HUES48 (cell line): Measurements from ENCODE around the gene RTRAF.

Experiments
- H3K27ac ChIP-seq: one replicate; pipeline ENCODE4 v1.7.0; 2013; ENCODE audit warnings: low read depth, low read length, inconsistent platforms
- H3K27me3 ChIP-seq: 2 replicates; pipeline ENCODE4 v1.6.1; 2013; ENCODE audit warnings: mild to moderate bottlenecking, low read length; ENCODE audit not compliant: control insufficient read depth, insufficient read depth
- H3K36me3 ChIP-seq: 2 replicates; pipeline ENCODE4 v1.6.1; 2013; ENCODE audit warnings: low read length; ENCODE audit not compliant: control insufficient read depth, insufficient read depth
- H3K4me1 ChIP-seq: 2 replicates; pipeline ENCODE4 v1.6.1; 2013; ENCODE audit warnings: mild to moderate bottlenecking, low read length; ENCODE audit not compliant: control insufficient read depth, insufficient read depth
- H3K4me3 ChIP-seq: 2 replicates; pipeline ENCODE4 v1.5.1; 2013; ENCODE audit warnings: mild to moderate bottlenecking, low read depth, low read length
- H3K9ac ChIP-seq: 2 replicates; pipeline ENCODE4 v1.6.1; 2013; ENCODE audit warnings: mild to moderate bottlenecking, low read depth, low read length, moderate library complexity
- H3K9me3 ChIP-seq: 2 replicates; pipeline ENCODE4 v1.6.1; 2013; ENCODE audit warnings: low read length; ENCODE audit not compliant: control insufficient read depth, insufficient read depth

The RTRAF gene

GRCh38 chr14:52020866-52021717, 31.7 kb downstream of the RTRAF start:
- peaks cover 22% of the 10 kb centered on the region for H3K4me1 ChIP-seq
- H3K27me3 ChIP-seq = no peaks in the 10 kb centered on the region
- no peak overlapping the region for H3K9ac ChIP-seq
- no peaks in the 10 kb centered on the region for H3K9me3 ChIP-seq
- H3K27ac ChIP-seq = peak overlapping the region; percentile 7
- H3K36me3 ChIP-seq = no peaks in the 10 kb centered on the region
- no peak overlapping the region for H3K4me3 ChIP-seq

- Histone ChIP-seq H3K4me3 (no peak overlapping the region), H3K9ac (no peak overlapping the region), H3K27me3 (no peaks in the 10 kb centered on the region), H3K36me3 (no peaks in the 10 kb centered on the region), H3K9me3 (no peaks in the 10 kb centered on the region), H3K4me1 (peaks cover 22% of the 10 kb centered on the region), H3K27ac (no peak overlapping the region)
Observed at GRCh38 chr14:52021957-52022600, 32.7 kb downstream of the RTRAF start.

DNA sequence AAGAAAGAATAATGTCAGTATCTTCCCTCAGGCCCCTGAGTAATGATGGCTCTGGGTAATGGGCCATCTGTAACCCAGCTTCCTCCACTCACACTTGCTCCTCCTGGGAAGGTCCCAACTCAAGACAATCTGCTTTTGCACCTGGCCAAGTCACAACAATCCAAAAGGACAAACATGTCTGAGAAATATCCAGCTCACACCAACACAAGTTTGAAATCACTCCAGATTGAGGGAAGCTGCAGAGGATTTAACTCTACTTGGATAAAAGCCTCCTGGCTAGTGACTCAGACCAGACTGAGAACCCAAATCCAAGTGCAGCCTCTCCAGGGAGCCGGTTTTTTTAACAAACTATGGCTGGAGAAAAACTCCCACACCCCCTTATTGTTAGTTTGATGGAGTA, 34.2 kb downstream of the RTRAF start:
- no peak overlapping the region for H3K9ac ChIP-seq
- no peak overlapping the region for H3K4me3 ChIP-seq
- no peaks in the 10 kb centered on the region for H3K27me3 ChIP-seq
- no peaks in the 10 kb centered on the region for H3K36me3 ChIP-seq
- H3K27ac ChIP-seq = no peak overlapping the region
- H3K4me1 ChIP-seq = peaks cover 22% of the 10 kb centered on the region
- H3K9me3 ChIP-seq = no peaks in the 10 kb centered on the region

DNA sequence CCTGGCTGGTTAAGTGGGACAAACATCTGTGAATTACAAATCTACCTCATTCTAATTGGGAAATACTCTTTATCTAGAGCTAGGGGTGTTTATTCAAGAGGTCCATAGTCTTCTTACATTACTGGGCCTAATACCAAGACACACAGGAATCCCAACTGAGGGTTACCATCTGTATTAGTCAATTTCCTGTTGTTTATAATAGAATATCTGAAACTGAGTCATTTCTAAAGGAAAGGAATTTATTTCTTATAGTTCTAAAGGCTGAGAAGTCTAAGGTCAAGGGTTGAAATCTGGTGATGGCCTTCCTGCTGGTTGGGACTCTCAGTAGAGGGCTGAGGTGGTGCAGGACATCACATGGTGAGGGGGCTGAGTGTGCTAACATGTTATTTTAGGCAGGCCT, 36.0 kb downstream of the RTRAF start:
- H3K36me3 ChIP-seq = no peaks in the 10 kb centered on the region
- H3K4me3 ChIP-seq = no peak overlapping the region
- no peaks in the 10 kb centered on the region for H3K9me3 ChIP-seq
- no peaks in the 10 kb centered on the region for H3K27me3 ChIP-seq
- peaks cover 17% of the 10 kb centered on the region for H3K4me1 ChIP-seq
- H3K9ac ChIP-seq = no peak overlapping the region
- no peak overlapping the region for H3K27ac ChIP-seq

- H3K4me3 ChIP-seq = no peak overlapping the region
- H3K4me1 ChIP-seq = peaks cover 9% of the 10 kb centered on the region
- no peaks in the 10 kb centered on the region for H3K27me3 ChIP-seq
- no peak overlapping the region for H3K27ac ChIP-seq
- H3K9me3 ChIP-seq = no peaks in the 10 kb centered on the region
- no peaks in the 10 kb centered on the region for H3K36me3 ChIP-seq
- no peak overlapping the region for H3K9ac ChIP-seq
Observed at GRCh38 chr14:52026017-52026660, 36.8 kb downstream of the RTRAF start.

DNA sequence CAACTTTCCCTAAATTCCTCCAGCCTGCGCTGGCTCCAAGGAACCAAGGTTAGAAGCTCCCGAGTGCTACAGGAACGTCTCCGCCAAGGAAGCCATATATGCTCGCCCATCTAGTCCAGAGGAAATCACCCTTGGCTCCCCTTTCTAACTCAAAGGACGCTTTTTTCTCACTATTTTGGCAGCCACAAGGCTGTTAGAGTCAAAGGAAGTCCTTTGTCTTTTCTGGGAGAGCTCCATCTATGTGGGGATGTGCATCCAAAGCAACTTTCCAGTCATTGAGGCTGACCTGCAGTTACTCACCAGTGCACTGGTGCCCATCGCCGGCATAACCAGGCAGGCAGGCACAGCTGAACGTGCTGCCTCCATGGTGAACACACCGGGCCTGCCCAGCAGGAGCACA, 37.6 kb downstream of the RTRAF start:
- no peaks in the 10 kb centered on the region for H3K27me3 ChIP-seq
- H3K27ac ChIP-seq = no peak overlapping the region
- no peaks in the 10 kb centered on the region for H3K9me3 ChIP-seq
- no peak overlapping the region for H3K4me3 ChIP-seq
- H3K9ac ChIP-seq = no peak overlapping the region
- peaks cover 2% of the 10 kb centered on the region; the same call in 1 of the 2 replicates for H3K4me1 ChIP-seq
- H3K36me3 ChIP-seq = no peaks in the 10 kb centered on the region

- Histone ChIP-seq H3K9me3 (no peaks in the 10 kb centered on the region), H3K4me1 (peaks cover 9% of the 10 kb centered on the region), H3K27me3 (no peaks in the 10 kb centered on the region), H3K27ac (no peak overlapping the region), H3K4me3 (no peak overlapping the region), H3K36me3 (no peaks in the 10 kb centered on the region), H3K9ac (no peak overlapping the region)
Observed at GRCh38 chr14:52029881-52030280, 40.5 kb downstream of the RTRAF start.

GRCh38 chr14:52031781-52032180, 42.4 kb downstream of the RTRAF start:
- no peak overlapping the region for H3K27ac ChIP-seq

DNA sequence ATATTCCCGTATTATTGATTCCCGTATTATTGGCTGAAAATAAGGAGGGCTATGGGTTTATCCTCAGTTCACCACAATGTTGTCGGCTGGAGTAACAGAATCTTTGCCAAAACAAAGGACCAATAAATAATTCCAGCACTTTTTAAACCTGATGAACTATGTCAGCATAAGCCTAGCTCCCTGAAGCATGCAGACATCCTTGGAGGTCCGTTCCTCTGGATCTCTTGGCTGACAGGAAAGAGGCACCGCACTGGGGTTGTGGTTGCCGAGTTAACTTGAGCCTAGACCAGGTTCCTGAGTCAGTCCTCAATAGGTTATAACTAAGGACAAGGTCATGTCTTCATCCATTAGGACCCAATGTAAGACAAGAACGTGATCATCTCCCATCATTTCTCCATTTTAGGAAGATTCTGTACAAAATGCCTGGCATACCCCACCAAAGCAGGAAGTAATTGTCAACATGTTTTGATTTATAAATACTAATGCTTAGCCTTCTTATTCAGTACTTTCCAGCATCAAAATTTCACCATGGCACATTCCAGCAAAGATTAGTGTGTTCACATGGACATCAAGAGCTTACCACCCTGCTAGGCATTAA, 43.0 kb downstream of the RTRAF start:
- no peak overlapping the region for H3K9ac ChIP-seq

More at GRCh38 chr14:52031781-52032180, 42.4 kb downstream of the RTRAF start:
- H3K27me3 ChIP-seq = no peaks in the 10 kb centered on the region
- no peak overlapping the region for H3K9ac ChIP-seq
- no peak overlapping the region for H3K4me3 ChIP-seq
- no peaks in the 10 kb centered on the region for H3K36me3 ChIP-seq
- H3K4me1 ChIP-seq = peaks cover 9% of the 10 kb centered on the region
- no peaks in the 10 kb centered on the region for H3K9me3 ChIP-seq

GRCh38 chr14:52033101-52033642, 43.8 kb downstream of the RTRAF start:
- Histone ChIP-seq H3K27me3 (no peaks in the 10 kb centered on the region), H3K4me3 (no peak overlapping the region), H3K9ac (no peak overlapping the region), H3K4me1 (peaks cover 9% of the 10 kb centered on the region), H3K36me3 (no peaks in the 10 kb centered on the region), H3K27ac (no peak overlapping the region), H3K9me3 (no peaks in the 10 kb centered on the region)

More for the DNA sequence above, 43.0 kb downstream of the RTRAF start:
- Histone ChIP-seq H3K4me1 (peaks cover 9% of the 10 kb centered on the region), H3K9me3 (no peaks in the 10 kb centered on the region), H3K4me3 (no peak overlapping the region), H3K36me3 (no peaks in the 10 kb centered on the region), H3K27me3 (no peaks in the 10 kb centered on the region), H3K27ac (no peak overlapping the region)
